BLaER1 treated with 17β-estradiol and CSF1 and Interleukin-3, amounts not matched to agents 10 nM and 100 nM (cell line): ENCODE results near the gene DIP2B.

Experiments
- H3K27ac ChIP-seq, 11 experiments: shearing (Covaris generic); formaldehyde crosslinking; 2 replicates each; pipeline ENCODE4 v1.8.1; 2022
- H3K27me3 ChIP-seq, 11 experiments: shearing (Covaris generic); formaldehyde crosslinking; 2 replicates each; pipeline ENCODE4 v1.8.1; 2022
- H3K36me3 ChIP-seq, 11 experiments: shearing (Covaris generic); formaldehyde crosslinking; 2 replicates each; pipeline ENCODE4 v1.8.1; 2022
- H3K4me1 ChIP-seq, 10 experiments: shearing (Covaris generic); formaldehyde crosslinking; 2 replicates each; pipeline ENCODE4 v1.8.1; 2022
- H3K4me2 ChIP-seq, 11 experiments: shearing (Covaris generic); formaldehyde crosslinking; 2 replicates each; pipeline ENCODE4 v1.8.1; 2022
- H3K4me3 ChIP-seq, 10 experiments: shearing (Covaris generic); formaldehyde crosslinking; 2 replicates each; pipeline ENCODE4 v1.8.1; 2022
- H3K9ac ChIP-seq, 11 experiments: shearing (Covaris generic); formaldehyde crosslinking; 2 replicates each; pipeline ENCODE4 v1.8.1; 2022
- H3K9me3 ChIP-seq, 11 experiments: shearing (Covaris generic); formaldehyde crosslinking; replicated peaks in 1 of 11; 2 replicates each; pipeline ENCODE4 v1.8.1; 2022
- H4K20me1 ChIP-seq, 11 experiments: shearing (Covaris generic); formaldehyde crosslinking; 2 replicates each; pipeline ENCODE4 v1.8.1; 2022
- Cebpa-rat ChIP-seq, 11 experiments: shearing (Covaris generic); IDR thresholded peaks; 2 replicates each; pipeline ENCODE4 v1.8.1; 2022

DIP2B gene

DNA sequence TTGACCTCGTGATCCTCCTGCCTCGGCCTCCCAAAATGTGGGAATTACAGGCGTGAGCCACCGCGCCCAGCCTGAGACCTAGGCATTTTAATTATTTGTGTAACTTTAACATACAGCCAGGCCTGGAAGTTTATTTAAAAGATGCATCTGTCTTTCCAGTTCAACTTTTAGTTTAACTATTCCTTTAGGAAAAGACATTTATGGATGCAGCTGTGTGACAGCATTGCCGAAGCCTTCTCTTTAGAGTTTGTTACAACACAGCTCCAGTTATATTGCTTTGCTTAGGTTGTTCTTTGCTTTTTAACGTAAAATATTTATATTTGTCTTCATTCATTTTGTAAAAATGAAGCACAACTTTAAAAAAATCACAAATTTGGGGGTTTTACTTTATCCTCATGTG is 67.0 kb downstream of the DIP2B start:
- Histone ChIP-seq H3K4me1 (peaks cover 7 to 99% (median 85%) of the 10 kb centered on the region in 10 experiments; a peak in 18 of 20 replicates), H3K4me2 (peak overlapping the region; percentile 5 to 88 (median 80); a peak in 21 of 22 replicates), H3K9ac (peak overlapping the region; percentile 2 to 84 (median 78); a peak in 20 of 22 replicates), H3K4me3 (0 out of 20 replicates have a peak overlapping the region, but pooled peaks of 1 of the 10 experiments have one; percentile 15), H3K9me3 (peaks cover 0 to 39% (median 15%) of the 10 kb centered on the region in 11 experiments; a peak in 16 of 22 replicates), H3K27me3 (no peaks in the 10 kb centered on the region), H3K27ac (peak overlapping the region; percentile 66 to 99 (median 93); a peak in 21 of 22 replicates), H3K36me3 (peaks cover 0 to 28% (median 6%) of the 10 kb centered on the region in 11 experiments; a peak in 12 of 22 replicates), H4K20me1 (peaks cover 0 to 22% (median 0%) of the 10 kb centered on the region in 11 experiments; a peak in 4 of 22 replicates)
- TF ChIP-seq Cebpa-rat (IDR thresholded peaks at IDR 0.05): no peak

DNA sequence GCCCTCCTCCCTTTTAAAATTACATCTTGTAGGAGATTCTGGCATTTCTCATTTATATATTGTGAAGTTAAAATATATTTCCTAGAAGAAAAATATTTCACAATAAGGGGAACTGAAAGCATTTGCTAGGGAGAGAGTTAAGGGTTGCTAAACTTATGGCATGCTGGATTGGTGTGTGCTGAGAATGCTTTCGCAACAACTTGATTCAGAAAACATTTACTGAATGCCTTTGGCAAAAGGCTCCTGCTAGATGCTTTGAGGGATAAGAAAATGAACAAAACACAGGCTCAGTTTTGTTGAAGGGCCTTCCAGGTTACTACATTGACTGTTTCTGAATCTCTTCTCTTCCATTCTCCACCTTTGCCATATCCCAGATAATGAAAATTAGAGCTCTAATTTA is 67.5 kb downstream of the DIP2B start:
- Histone ChIP-seq H3K36me3 (peaks cover 0 to 33% (median 6%) of the 10 kb centered on the region in 11 experiments; a peak in 12 of 22 replicates), H3K9ac (peak overlapping the region; percentile 16 to 84 (median 78); a peak in 21 of 22 replicates), H3K4me3 (peak overlapping the region in 1 of 10 experiments; percentile 11; a peak in 2 of 20 replicates), H4K20me1 (peaks cover 0 to 21% (median 0%) of the 10 kb centered on the region in 11 experiments; a peak in 4 of 22 replicates), H3K4me2 (peak overlapping the region; percentile 5 to 93 (median 81); a peak in 21 of 22 replicates), H3K4me1 (peaks cover 7 to 99% (median 85%) of the 10 kb centered on the region in 10 experiments; a peak in 18 of 20 replicates), H3K27ac (peak overlapping the region; percentile 73 to 99 (median 93)), H3K27me3 (no peaks in the 10 kb centered on the region), H3K9me3 (peaks cover 0 to 35% (median 15%) of the 10 kb centered on the region in 11 experiments; a peak in 16 of 22 replicates)
- peak; percentile 86 to 100 (median 99) for TF ChIP-seq Cebpa-rat (IDR thresholded peaks at IDR 0.05)

DNA sequence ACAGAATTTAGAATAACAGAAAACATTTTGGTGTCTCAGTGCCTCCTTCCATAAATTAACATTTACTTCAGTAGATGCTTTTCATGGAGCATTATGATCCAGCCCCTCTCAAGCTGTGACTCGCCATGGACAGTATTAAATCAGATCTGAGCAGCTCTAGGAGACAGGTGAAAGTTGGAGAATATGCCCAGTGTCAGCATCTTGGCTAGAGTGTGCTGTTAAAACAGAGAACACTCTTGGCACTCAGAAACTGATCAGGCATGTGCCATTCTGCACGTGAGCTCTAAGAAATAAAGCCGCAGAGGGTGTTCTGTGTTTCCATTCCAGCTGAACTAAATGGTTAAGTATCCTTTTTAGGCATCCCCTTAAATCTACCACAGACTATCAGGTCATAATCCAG is 68.0 kb downstream of the DIP2B start:
- peaks cover 0 to 31% (median 14%) of the 10 kb centered on the region in 11 experiments; a peak in 16 of 22 replicates for H3K9me3 ChIP-seq
- peaks cover 0 to 35% (median 6%) of the 10 kb centered on the region in 11 experiments; a peak in 11 of 22 replicates for H3K36me3 ChIP-seq
- no peaks in the 10 kb centered on the region for H3K27me3 ChIP-seq
- H3K4me3 ChIP-seq: peak overlapping the region in 1 of 10 experiments; percentile 11; a peak in 2 of 20 replicates
- TF ChIP-seq Cebpa-rat (IDR thresholded peaks at IDR 0.05): no peak
- H3K9ac ChIP-seq: peak overlapping the region; percentile 16 to 84 (median 78); a peak in 20 of 22 replicates
- peak overlapping the region; percentile 73 to 99 (median 93) for H3K27ac ChIP-seq
- peaks cover 0 to 17% (median 0%) of the 10 kb centered on the region in 11 experiments; a peak in 4 of 22 replicates for H4K20me1 ChIP-seq
- H3K4me2 ChIP-seq: peak overlapping the region; percentile 5 to 93 (median 81); a peak in 20 of 22 replicates
- H3K4me1 ChIP-seq: peaks cover 7 to 98% (median 81%) of the 10 kb centered on the region in 10 experiments; a peak in 18 of 20 replicates

DNA sequence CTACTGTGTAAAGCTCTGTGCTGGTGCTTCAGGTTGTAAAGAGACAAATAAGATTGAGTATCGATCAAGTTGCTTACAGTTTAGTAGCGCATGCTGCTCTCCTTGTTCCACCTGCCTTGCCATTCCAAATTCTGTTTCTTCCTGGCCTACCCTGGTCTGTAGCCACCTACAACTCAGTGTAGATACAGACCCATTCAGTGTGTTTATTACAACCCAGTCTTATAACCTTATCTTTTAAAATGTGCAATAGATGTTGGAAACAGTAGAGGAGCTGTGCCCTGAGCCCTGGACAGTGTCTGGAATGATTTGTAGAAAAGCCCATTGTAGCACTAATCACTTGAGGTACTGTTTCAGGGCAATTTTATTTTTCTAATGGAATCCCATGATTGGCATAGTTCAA is 68.5 kb downstream of the DIP2B start:
- Histone ChIP-seq H3K36me3 (peaks cover 0 to 39% (median 6%) of the 10 kb centered on the region in 11 experiments; a peak in 11 of 22 replicates), H3K4me2 (peak overlapping the region in 9 of 11 experiments; percentile 66 to 93 (median 83); a peak in 19 of 22 replicates), H3K27ac (peak overlapping the region; percentile 73 to 99 (median 93)), H4K20me1 (peaks cover 0 to 15% (median 0%) of the 10 kb centered on the region in 11 experiments; a peak in 4 of 22 replicates), H3K9ac (peak overlapping the region in 10 of 11 experiments; percentile 71 to 84 (median 78); a peak in 20 of 22 replicates), H3K4me3 (peak overlapping the region in 2 of 10 experiments; percentile 11 to 21; a peak in 1 of 20 replicates), H3K9me3 (peaks cover 0 to 28% (median 14%) of the 10 kb centered on the region in 11 experiments; a peak in 16 of 22 replicates), H3K4me1 (peaks cover 7 to 97% (median 78%) of the 10 kb centered on the region in 10 experiments; a peak in 18 of 20 replicates), H3K27me3 (no peaks in the 10 kb centered on the region)
- TF ChIP-seq Cebpa-rat (IDR thresholded peaks at IDR 0.05): no peak

DNA sequence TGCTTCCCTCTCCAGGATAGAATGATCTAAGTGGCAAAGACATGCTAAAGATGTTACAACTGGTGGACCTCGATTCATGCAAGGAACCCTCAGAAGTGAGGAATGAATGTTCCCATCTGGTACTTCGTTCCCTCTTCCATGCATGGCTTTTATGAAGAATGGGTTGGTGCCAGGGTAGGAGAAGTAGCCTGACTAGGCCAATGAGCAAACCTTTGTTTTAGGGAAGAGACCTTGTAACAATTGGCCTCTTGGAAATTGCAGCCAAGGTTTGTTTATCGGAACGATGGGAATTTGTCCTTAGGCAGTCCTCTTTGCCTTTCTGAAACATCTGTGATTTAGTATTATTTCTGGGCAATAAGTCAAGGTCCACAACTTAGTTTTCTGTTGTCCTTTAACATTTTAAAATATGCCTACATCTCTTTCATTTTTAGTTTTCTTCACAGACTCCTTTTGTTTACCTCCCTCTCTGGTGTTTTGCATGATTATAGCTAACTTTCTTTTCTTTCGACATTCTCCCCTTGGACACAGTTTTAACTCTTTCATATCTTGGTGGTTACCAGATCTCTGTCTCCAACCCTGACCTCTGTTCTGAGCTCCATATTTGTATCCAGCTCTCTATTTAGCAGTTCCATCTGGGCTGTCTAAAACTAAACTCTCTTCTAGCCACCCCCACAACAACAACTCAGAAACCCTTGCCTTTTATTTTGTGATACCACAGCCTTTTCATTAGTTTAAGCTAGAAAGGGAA is 70.0 kb downstream of the DIP2B start:
- Histone ChIP-seq H3K4me3 (no peak overlapping the region), H3K36me3 (peaks cover 0 to 35% (median 6%) of the 10 kb centered on the region in 11 experiments; a peak in 10 of 22 replicates), H3K27me3 (no peaks in the 10 kb centered on the region), H3K9ac (peak overlapping the region in 8 of 11 experiments; percentile 18 to 63 (median 50); a peak in 11 of 22 replicates), H3K9me3 (peaks cover 0 to 18% (median 7%) of the 10 kb centered on the region in 11 experiments; a peak in 15 of 22 replicates), H4K20me1 (peaks cover 0 to 6% (median 0%) of the 10 kb centered on the region in 11 experiments; a peak in 3 of 22 replicates), H3K4me2 (peak overlapping the region in 9 of 11 experiments; percentile 6 to 93 (median 83); a peak in 17 of 22 replicates), H3K4me1 (peaks cover 16 to 96% (median 77%) of the 10 kb centered on the region in 10 experiments), H3K27ac (peak overlapping the region; percentile 35 to 99 (median 93); a peak in 19 of 22 replicates)
- no peak for TF ChIP-seq Cebpa-rat (IDR thresholded peaks at IDR 0.05)

DNA sequence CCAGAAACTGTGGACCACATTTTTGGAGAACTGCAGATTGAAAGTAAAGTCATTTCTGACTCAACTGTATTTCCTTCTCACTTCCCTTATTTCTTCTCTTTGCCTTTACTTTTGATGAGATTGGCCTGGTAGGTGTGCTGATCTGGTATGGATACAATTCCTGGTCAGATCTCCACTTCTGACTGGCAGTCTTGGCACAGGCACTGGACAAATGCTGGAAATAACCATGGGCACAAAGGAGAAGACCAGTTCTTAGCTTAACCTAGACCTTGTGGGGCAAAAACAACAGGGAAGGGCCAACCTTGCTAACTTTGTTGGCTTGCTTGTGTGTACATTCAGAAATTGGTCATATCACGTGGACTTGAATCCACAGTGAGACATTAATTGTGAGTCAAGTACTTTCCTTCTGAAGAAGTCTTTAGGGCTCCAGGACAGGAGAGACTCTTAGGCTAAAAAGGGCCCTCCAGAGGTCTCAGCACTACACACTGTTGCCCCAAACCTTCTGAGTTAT is 75.0 kb downstream of the DIP2B start:
- TF ChIP-seq Cebpa-rat (IDR thresholded peaks at IDR 0.05): no peak
- peaks cover 20 to 89% (median 61%) of the 10 kb centered on the region in 10 experiments for H3K4me1 ChIP-seq
- no peaks in the 10 kb centered on the region; a peak in 1 of 22 replicates for H3K27me3 ChIP-seq
- peaks cover 0 to 17% (median 3%) of the 10 kb centered on the region in 11 experiments; a peak in 6 of 22 replicates for H3K9me3 ChIP-seq
- H4K20me1 ChIP-seq: peaks cover 0 to 54% (median 6%) of the 10 kb centered on the region in 11 experiments; a peak in 10 of 22 replicates
- H3K4me3 ChIP-seq: no peak overlapping the region
- peak overlapping the region in 10 of 11 experiments; percentile 51 to 86 (median 68); a peak in 20 of 22 replicates for H3K4me2 ChIP-seq
- peak overlapping the region in 3 of 11 experiments; percentile 31 to 41 (median 40); a peak in 5 of 22 replicates for H3K9ac ChIP-seq
- peak overlapping the region in 10 of 11 experiments; percentile 15 to 77 (median 60); a peak in 17 of 22 replicates for H3K27ac ChIP-seq
- peaks cover 17 to 60% (median 28%) of the 10 kb centered on the region in 11 experiments for H3K36me3 ChIP-seq

DNA sequence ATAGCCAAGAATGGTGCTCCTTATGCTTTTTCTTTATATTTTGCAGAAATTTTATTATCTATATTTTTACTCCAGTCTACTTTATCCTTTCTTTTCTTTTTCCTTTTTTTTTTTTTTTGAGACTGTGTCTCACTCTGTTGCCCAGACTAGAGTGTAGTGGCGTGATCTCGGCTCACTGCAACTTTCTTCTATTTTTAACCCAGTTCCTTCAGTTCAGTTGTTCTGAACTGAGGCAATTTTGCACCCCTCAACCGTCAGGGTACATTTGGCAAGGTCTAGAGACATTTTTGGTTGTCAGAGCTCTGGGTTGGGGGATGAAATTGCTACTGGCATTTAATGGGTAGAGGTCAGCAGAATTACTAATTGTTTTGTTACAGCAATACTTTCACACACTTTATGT is 75.7 kb downstream of the DIP2B start:
- Histone ChIP-seq H3K9ac (peak overlapping the region in 4 of 11 experiments; percentile 7 to 52 (median 38); a peak in 5 of 22 replicates), H3K4me1 (peaks cover 14 to 87% (median 55%) of the 10 kb centered on the region in 10 experiments), H3K4me2 (peak overlapping the region; percentile 19 to 86 (median 65)), H3K9me3 (peaks cover 0 to 17% (median 5%) of the 10 kb centered on the region in 11 experiments; a peak in 9 of 22 replicates), H3K27me3 (no peaks in the 10 kb centered on the region; a peak in 1 of 22 replicates), H3K4me3 (peak overlapping the region in 1 of 10 experiments; percentile 32; a peak in 1 of 20 replicates), H4K20me1 (peaks cover 0 to 60% (median 10%) of the 10 kb centered on the region in 11 experiments; a peak in 10 of 22 replicates), H3K36me3 (peaks cover 21 to 64% (median 35%) of the 10 kb centered on the region in 11 experiments), H3K27ac (peak overlapping the region in 9 of 11 experiments; percentile 15 to 77 (median 64); a peak in 15 of 22 replicates)
- no peak for TF ChIP-seq Cebpa-rat (IDR thresholded peaks at IDR 0.05)
